Limb (tissue), 2 donors: Measurements from ENCODE around the gene TCF19.

Experiments used
- DNase-seq, 2 donors: peaks; one replicate each; pipeline ENCODE4 v3.0.0-alpha.2; 2016; ENCODE audit errors: extremely low spot score in 2 of 2

The TCF19 gene

DNA sequence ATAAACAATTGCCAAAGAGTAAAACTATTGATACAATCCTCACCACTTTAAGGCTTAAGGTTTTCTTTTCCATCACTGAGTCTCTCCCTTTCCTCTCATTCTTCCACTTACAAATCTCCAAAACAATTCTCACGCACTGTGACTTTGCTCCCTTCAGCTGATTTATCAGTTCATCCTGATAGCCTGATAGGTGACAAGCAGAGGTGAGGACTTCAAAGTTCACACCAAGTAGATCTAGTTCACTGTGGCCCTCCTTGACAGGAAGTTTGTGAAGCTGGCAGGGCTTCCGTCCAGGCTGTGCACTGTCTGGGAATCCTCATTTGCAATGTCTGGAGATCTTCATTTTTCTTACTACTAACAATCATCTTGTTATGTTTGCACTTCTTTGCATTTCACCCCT lies 47.2 kb downstream of the TCF19 start:
- DNase-seq = no peak

DNA sequence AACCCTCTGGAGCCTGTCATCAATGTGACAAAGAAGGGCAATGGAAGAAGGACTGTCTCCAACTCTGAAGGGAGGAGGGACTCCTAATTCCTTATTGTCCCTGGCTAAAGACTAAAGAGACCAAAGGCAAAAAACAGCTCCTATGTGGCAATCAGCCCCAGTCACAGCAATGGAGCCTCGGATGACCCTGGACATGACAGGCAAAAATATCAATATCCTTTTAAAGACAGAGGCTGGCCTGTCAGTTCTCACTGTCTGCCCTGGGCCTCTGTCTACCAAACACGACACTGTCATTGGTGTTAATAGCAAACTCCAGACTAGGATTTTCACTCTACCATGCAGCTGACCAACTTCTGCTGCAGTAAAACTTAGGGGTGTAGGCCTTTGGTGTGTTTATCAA lies 50.1 kb downstream of the TCF19 start:
- no peak for DNase-seq

DNA sequence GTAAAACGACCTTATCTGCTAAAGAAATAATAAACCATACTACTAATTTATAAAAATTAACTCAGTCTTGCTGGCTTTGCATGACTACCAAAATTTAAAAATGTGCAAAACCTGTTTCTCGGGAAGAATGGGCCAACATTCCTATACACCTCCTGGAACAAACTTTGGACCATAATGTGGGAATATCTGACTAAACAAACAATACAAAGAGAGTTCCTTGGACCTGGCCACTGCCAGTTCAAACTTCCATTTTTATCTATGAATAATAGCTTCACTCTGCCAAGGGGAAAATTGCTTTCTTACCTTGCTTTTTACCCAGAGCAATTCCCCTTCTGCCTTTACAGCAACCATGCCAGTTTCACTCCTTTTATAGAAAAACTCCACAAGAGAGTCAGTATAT lies 50.7 kb downstream of the TCF19 start:
- DNase-seq = no peak

DNA sequence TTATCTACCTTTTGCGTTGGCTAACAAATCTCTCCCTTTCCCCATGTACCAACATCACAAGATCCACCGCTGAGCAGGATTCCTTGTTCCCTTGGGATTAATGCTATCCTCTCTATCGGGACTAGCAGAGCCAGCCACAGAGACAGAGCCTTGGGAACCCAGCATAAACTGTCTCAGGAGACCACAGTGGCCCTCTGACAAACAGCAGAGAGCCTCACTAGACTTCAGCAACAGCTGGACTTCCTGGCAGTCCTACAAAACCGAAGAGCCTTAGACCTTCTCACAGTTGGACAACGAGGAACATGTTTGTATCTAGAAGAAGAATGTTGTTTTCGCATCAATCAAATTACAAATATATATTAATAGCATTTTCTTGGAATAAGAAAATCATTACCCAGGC lies 51.7 kb downstream of the TCF19 start:
- no peak for DNase-seq

DNA sequence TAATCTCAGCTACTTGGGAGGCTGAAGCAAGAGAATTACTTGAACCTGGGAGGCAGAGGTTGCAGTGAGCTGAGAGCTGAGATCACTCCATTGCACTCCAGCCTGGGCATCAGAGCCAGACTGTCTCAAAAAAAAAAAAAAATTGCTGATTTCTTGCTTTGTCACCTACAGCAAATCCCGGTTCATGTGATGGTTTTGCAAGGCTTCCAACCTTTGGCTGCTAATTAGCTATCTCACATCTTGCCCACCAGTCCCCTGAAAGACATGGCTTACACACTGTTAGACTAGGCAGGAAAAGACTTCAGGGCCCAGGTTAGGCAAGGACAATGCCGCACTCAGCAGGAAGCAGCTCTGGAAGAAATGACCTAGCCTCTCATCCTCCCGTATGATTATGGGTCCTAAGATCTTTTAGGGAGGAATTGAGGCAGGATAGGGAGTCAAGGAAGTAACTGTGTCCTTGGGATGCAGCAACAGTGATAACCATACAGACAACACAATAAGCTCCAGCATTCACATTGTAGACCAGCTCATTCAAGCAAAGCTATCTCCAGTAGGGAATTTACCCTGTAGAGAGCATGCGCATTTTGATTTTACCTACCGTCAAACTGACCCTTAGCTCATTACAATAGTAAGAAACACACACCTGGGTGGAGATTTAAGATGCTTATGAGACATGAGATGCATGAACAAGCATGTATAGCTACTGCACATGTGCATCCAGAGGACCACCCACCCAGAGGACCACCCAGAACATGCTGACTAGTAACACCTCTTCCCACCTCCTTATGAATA lies 52.5 kb downstream of the TCF19 start:
- DNase-seq = no peak
